Choroid plexus epithelial cell (primary cell): Measurements from ENCODE around the gene CACHD1.

ENCODE experiments used
- DNase-seq: peaks from one replicate; pipeline ENCODE4 v3.0.0-alpha.2; 2010; ENCODE audit warnings: low read depth
- H3K4me3 ChIP-seq: 2 replicates; pipeline ENCODE4 v1.5.1; 2011; ENCODE audit warnings: low read depth, mild to moderate bottlenecking, control low read depth, low read length, moderate library complexity
- TF ChIP-seq, protein P1 (sequence below): conservative IDR thresholded peaks from 2 replicates; pipeline ENCODE4 v1.5.1; 2011; ENCODE audit warnings: low read depth, mild to moderate bottlenecking, control low read depth, inconsistent platforms, low read length, moderate library complexity

CACHD1 gene

DNA sequence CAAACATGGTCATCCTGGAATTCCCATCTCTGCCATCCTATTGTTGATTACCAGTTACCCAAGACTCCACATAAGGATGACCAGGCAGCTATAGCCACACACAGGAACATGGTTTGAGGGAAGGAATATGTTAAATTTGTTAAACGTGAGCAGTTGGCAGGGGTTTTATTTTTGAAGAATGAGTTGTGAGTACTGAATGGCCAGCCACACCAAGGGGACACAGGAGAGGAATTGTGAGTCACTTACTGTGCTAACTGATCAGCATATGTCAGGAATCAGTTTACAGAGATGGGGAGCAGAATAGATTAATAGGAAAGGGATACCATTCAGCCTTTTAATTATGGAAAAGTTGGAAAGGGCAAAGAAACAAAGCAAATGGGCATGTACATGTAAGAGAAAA is 235.7 kb downstream of the CACHD1 start:
- H3K4me3 ChIP-seq, result no peak overlapping the region
- DNase-seq, result no peak
- TF ChIP-seq, protein P1, sequence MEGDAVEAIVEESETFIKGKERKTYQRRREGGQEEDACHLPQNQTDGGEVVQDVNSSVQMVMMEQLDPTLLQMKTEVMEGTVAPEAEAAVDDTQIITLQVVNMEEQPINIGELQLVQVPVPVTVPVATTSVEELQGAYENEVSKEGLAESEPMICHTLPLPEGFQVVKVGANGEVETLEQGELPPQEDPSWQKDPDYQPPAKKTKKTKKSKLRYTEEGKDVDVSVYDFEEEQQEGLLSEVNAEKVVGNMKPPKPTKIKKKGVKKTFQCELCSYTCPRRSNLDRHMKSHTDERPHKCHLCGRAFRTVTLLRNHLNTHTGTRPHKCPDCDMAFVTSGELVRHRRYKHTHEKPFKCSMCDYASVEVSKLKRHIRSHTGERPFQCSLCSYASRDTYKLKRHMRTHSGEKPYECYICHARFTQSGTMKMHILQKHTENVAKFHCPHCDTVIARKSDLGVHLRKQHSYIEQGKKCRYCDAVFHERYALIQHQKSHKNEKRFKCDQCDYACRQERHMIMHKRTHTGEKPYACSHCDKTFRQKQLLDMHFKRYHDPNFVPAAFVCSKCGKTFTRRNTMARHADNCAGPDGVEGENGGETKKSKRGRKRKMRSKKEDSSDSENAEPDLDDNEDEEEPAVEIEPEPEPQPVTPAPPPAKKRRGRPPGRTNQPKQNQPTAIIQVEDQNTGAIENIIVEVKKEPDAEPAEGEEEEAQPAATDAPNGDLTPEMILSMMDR, result no peak

DNA sequence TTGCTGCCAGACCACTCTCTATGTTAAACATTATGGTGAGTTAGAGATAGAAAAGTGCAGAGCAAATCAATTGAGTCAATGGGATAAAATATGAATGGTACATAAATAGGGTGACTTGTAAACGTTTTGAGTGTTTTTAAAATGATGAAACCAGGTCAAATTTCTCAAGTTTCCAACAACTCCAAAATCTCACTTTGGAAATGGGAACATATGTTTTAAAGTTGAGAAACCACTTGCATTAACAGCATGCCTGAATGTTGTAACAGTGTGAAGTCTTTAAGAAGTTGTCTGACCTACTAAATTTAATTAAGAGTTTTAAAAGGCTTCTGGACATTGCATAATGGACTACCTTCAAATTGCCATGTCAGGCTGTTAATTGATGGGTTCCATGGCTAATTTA is 241.3 kb downstream of the CACHD1 start:
- TF ChIP-seq, protein P1, result no peak
- DNase-seq, result no peak
- no peak overlapping the region for H3K4me3 ChIP-seq

DNA sequence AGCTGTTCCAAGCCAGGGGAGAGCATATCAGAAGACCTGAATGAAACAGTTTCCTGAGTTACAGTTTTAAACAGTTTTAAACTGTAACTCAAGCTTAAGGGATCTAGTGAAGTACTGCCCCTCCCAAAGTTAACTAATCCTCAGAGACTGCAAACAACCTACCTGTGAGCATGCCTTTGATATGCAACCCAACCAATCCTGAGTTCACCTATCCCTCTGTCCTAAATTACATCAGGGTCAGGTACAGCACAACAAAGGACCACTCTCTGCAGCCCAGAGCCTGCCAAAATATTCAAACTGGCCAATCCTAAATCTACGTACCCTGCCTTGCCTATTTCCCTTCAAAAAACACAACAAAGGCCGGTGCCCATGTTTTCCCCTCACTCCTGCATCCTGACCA is 242.1 kb downstream of the CACHD1 start:
- no peak for DNase-seq
- H3K4me3 ChIP-seq, result no peak overlapping the region
- TF ChIP-seq, protein P1, result no peak

DNA sequence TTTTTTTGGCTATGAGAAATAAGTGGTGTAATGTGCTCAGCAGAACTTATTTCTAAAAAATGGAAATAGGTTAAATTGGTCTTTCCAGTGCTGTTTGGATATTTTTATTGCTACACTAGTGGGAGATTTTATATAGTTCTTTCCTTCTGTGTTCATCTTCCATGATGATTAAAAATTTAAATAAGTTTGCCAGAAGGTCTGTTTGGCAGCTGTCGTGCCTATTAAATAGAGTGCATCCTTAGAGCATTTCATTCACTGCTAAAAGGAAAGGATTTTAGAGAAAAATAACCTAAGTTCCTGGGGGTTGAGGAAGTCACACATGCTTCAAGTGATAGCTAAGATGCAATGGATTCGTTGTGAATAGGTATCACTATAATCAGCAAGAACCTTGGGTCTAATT is 245.3 kb downstream of the CACHD1 start:
- no peak overlapping the region for H3K4me3 ChIP-seq
- DNase-seq, result no peak
- TF ChIP-seq, protein P1, result no peak

DNA sequence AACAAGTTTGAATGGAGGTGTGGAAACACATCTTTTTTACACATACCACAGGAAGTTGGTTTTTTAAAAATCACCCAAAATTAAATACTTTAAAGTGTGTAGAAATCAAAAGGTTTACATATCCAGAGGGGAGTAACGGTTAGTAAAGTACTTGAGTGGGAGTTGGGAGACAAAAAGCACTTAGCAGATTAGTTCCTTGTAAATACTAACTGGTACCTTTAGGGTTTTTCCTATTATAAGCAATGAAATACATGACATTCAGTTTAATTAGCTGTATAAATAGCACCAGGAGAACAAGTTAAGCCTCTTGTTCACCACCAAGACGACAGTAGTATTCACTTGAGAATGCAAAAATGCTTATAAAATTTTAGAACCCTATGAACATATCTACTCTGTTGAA is 251.2 kb downstream of the CACHD1 start:
- no peak overlapping the region for H3K4me3 ChIP-seq
- TF ChIP-seq, protein P1, result no peak
- no peak for DNase-seq

DNA sequence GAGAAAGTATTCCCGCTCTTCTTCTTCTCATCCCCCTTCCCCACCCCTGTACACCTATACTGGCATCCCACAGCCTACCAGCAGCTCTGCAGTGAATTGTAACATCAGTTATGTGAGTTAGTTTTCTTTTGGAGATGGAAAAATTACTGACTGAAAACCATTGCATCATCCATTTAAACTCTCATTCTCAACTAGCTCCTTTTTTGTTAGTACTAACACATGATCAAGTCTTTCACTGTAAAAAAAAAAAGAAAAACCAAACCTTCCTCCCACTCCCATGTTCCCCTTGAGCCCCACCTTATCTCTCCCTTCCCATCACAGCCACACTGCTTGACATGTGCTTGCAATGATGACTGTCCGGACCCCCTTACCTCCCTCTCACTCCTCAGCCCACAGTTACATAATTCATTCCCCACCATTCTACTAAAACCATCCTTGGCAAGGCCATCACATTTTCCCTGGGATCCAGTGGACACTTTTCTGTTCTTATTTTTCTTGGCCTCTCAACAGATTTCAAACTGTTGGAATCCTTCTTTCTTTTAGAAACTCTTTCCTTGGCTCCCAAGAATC is 251.7 kb downstream of the CACHD1 start:
- TF ChIP-seq, protein P1, result no peak
- H3K4me3 ChIP-seq, result no peak overlapping the region
- DNase-seq, result no peak

DNA sequence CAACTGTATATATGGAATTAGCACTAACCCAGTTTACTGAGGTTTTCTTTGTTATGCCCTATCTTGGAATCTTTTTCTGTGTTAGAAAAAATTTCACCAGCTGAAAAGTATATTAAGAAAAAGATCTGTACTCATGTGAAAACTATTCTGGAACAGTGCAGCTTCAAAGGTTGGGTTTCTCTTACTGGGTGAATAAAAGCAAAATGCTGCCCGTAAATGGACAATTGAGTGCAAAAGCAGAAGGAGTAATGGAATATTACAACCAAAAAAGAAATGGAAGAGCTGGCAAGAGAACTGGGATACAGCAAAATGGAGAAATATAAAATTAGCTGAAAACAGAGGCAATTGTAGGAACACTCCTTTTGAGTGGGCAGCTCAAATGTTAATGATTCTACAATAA is 257.9 kb downstream of the CACHD1 start:
- no peak for DNase-seq
- no peak overlapping the region for H3K4me3 ChIP-seq
- TF ChIP-seq, protein P1, result no peak
